A673 (cell line): ENCODE measurements around the gene FECH. TPM values are rescaled to one million over a fixed set of nuclear protein-coding genes. Genes with fewer than 3 reads are reported as not detected.
A peak's percentile ranks its signal among the peaks of the same experiment; 100 is the strongest.

Experiments used
- BruUV-seq: library from RNA; stranded (reverse); fragments of 400-500 nt; replicated peaks from 2 replicates; lab custom pipeline; 2021; lab: Mats Ljungman, UMichigan
- CTCF ChIA-PET: fragments of 300-600 bp; sonication (Branson Sonifier 250); formaldehyde crosslinking; loops from one replicate; lab custom pipeline; 2022; ENCODE audit warnings: antibody characterized with exemption; lab: Charles Lee
- POLR2A ChIA-PET: fragments of 300-600 bp; sonication (Branson Sonifier 250); formaldehyde crosslinking; loops from one replicate; lab custom pipeline; 2022; ENCODE audit warnings: antibody characterized with exemption; ENCODE audit not compliant: low non-redundant PET; lab: Charles Lee
- DNase-seq: peaks from one replicate; pipeline ENCODE4 v3.0.0-alpha.2; 2015; ENCODE audit warnings: low spot score
- H3K27ac ChIP-seq: fragments of 200-600 bp; sonication (generic); 2 replicates; pipeline ENCODE4 v1.5.1; 2016; ENCODE audit warnings: mixed run types, low read depth, mild to moderate bottlenecking, mixed read lengths, antibody characterized with exemption, low read length; ENCODE audit not compliant: poor library complexity, severe bottlenecking
- H3K27me3 ChIP-seq: fragments of 200-600 bp; sonication (generic); replicated peaks from 2 replicates; pipeline ENCODE4 v1.6.1; 2017; ENCODE audit warnings: mixed run types, low read depth, mild to moderate bottlenecking, mixed read lengths, antibody characterized with exemption, low read length; ENCODE audit not compliant: insufficient read depth, poor library complexity
- H3K36me3 ChIP-seq: fragments of 200-600 bp; sonication (generic); 2 replicates; pipeline ENCODE4 v1.6.1; 2016; ENCODE audit warnings: mixed run types, mild to moderate bottlenecking, mixed read lengths, antibody characterized with exemption, low read length; ENCODE audit not compliant: insufficient read depth, poor library complexity, severe bottlenecking
- H3K4me1 ChIP-seq: fragments of 200-600 bp; sonication (generic); 2 replicates; pipeline ENCODE4 v1.6.1; 2017; ENCODE audit warnings: mixed run types, mild to moderate bottlenecking, mixed read lengths, antibody characterized with exemption, low read length; ENCODE audit not compliant: insufficient read depth, poor library complexity, severe bottlenecking
- H3K4me3 ChIP-seq: fragments of 200-600 bp; sonication (generic); 2 replicates; pipeline ENCODE4 v1.5.1; 2016; ENCODE audit warnings: low read depth, mixed run types, mild to moderate bottlenecking, mixed read lengths, low read length; ENCODE audit not compliant: poor library complexity, severe bottlenecking
- H3K9me3 ChIP-seq: fragments of 200-600 bp; sonication (generic); 2 replicates; pipeline ENCODE4 v1.6.1; 2016; ENCODE audit warnings: mixed run types, low read depth, mild to moderate bottlenecking, mixed read lengths, antibody characterized with exemption, low read length; ENCODE audit not compliant: poor library complexity, severe bottlenecking
- CTCF ChIP-seq: fragments of 300-800, 200-600 bp; sonication (generic); conservative IDR thresholded peaks from 2 replicates; pipeline ENCODE4 v1.5.1; 2017; ENCODE audit warnings: low read depth, mild to moderate bottlenecking, antibody characterized with exemption, low read length, moderate library complexity, mixed read lengths
- EZH2 ChIP-seq: fragments of 200-600 bp; sonication (generic); IDR thresholded peaks from 2 replicates; pipeline ENCODE4 v1.6.1; 2017; ENCODE audit warnings: borderline replicate concordance, low read depth, mild to moderate bottlenecking, mixed read lengths, antibody characterized with exemption, low read length; ENCODE audit not compliant: poor library complexity, severe bottlenecking
- intact Hi-C: fragments of 100-400 bp; cut with micrococcal nuclease; formaldehyde crosslinking; loops from one replicate; pipeline ENCODE4 v1.10.0; 2022; ENCODE audit not compliant: unreplicated experiment
- total RNA-seq: library from RNA; stranded (reverse); gene quantifications from 2 replicates; pipeline ENCODE4 v1.2.3, GENCODE V29; 2021

Gene FECH
- total RNA-seq, 1 experiment from 2014 or later: 65.4 TPM

- DNase-seq: no peak
- CTCF ChIA-PET: interaction anchor here (0.8 kb wide), 1 partner anchor 251 kb away, joined by 4 read pairs; no protein-coding TSS in a partner anchor
- intact Hi-C loops: loop anchor here (2.0 to 5.0 kb wide), 2 partner anchors 151 to 226 kb away; no protein-coding TSS in a partner anchor
- H3K4me1 ChIP-seq: peaks cover 33% of the 10 kb centered on the region
- peak overlapping the region; percentile 60 for H3K4me3 ChIP-seq
- no peak for TF ChIP-seq CTCF
- BruUV-seq: no TSS peak
- H3K36me3 ChIP-seq: no peaks in the 10 kb centered on the region
- H3K27me3 ChIP-seq: no peaks in the 10 kb centered on the region
- POLR2A ChIA-PET: interaction anchor here (0.6 kb wide), 1 partner anchor 12 kb away, joined by 4 read pairs; no protein-coding TSS in a partner anchor
- H3K9me3 ChIP-seq: no peaks in the 10 kb centered on the region
- peak overlapping the region; percentile 80 for H3K27ac ChIP-seq
Observed at GRCh38 chr18:57630754-57631595, 44.5 kb upstream of the FECH start.

- TF ChIP-seq EZH2: no peak
- peak; percentile 89 for TF ChIP-seq CTCF
Observed at GRCh38 chr18:57630002-57630753, 43.7 kb upstream of the FECH start.

GRCh38 chr18:57629422-57629821 lies 42.9 kb upstream of the FECH start:
- peak overlapping the region; percentile 60 for H3K4me3 ChIP-seq
- TF ChIP-seq EZH2 (no peak), CTCF (no peak)
- H3K27ac ChIP-seq: peak overlapping the region; percentile 80
- DNase-seq: no peak
- intact Hi-C loops: loop anchor here (10.0 kb wide), 1 partner anchor 495 kb away; no protein-coding TSS in a partner anchor
- POLR2A ChIA-PET: no interaction called here
- CTCF ChIA-PET: no interaction called here
- no TSS peak for BruUV-seq
- no peaks in the 10 kb centered on the region for H3K27me3 ChIP-seq
- no peaks in the 10 kb centered on the region for H3K36me3 ChIP-seq
- H3K4me1 ChIP-seq: peaks cover 20% of the 10 kb centered on the region
- H3K9me3 ChIP-seq: no peaks in the 10 kb centered on the region

More at GRCh38 chr18:57630002-57630753, 43.7 kb upstream of the FECH start:
- Histone ChIP-seq H3K4me1 (peaks cover 25% of the 10 kb centered on the region), H3K36me3 (no peaks in the 10 kb centered on the region), H3K27me3 (no peaks in the 10 kb centered on the region), H3K4me3 (peak overlapping the region; percentile 60), H3K9me3 (no peaks in the 10 kb centered on the region), H3K27ac (peak overlapping the region; percentile 80)
- TSS peak; percentile 77 for BruUV-seq
- DNase-seq: peak; percentile 98
- intact Hi-C loops: loop anchor here (2.0 to 5.0 kb wide), 2 partner anchors 152 to 227 kb away; no protein-coding TSS in a partner anchor
- CTCF ChIA-PET: interaction anchor here (0.8 kb wide), 1 partner anchor 251 kb away, joined by 4 read pairs; no protein-coding TSS in a partner anchor
- POLR2A ChIA-PET: interaction anchor here (0.6 kb wide), 1 partner anchor 11 kb away, joined by 4 read pairs; no protein-coding TSS in a partner anchor
